ENCODE data around the gene SEMA3E.

DNA sequence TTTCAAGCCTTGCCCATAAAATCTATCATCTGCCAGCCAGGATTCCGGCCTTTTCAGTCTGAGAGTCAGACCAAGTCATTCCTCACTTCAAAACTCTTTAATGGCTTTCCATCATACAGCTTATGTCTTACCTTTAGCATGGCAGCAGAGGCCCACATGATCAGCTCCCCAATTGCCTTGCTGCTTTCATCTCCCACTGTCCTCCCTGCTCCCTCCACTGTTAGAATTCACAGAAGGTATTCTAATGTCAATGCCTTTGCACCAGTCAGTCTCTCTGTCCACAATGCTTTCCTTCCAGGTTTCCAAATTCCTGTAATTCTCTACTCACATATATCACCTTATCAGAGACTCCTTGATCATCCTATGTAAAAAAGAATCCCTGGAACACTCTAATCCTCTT is 37.2 kb downstream of the SEMA3E start:
- TF ChIP-seq POLR2AphosphoS5 (IDR thresholded peaks at IDR 0.05) (no peak), POLR2A (IDR thresholded peaks at IDR 0.05) (no peak), EP300 (IDR thresholded peaks at IDR 0.05) (no peak)
- TF ChIP-seq, protein P1, sequence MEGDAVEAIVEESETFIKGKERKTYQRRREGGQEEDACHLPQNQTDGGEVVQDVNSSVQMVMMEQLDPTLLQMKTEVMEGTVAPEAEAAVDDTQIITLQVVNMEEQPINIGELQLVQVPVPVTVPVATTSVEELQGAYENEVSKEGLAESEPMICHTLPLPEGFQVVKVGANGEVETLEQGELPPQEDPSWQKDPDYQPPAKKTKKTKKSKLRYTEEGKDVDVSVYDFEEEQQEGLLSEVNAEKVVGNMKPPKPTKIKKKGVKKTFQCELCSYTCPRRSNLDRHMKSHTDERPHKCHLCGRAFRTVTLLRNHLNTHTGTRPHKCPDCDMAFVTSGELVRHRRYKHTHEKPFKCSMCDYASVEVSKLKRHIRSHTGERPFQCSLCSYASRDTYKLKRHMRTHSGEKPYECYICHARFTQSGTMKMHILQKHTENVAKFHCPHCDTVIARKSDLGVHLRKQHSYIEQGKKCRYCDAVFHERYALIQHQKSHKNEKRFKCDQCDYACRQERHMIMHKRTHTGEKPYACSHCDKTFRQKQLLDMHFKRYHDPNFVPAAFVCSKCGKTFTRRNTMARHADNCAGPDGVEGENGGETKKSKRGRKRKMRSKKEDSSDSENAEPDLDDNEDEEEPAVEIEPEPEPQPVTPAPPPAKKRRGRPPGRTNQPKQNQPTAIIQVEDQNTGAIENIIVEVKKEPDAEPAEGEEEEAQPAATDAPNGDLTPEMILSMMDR (IDR thresholded peaks at IDR 0.05) = no peak
